ENCODE results near the gene ACBD6.

DNA sequence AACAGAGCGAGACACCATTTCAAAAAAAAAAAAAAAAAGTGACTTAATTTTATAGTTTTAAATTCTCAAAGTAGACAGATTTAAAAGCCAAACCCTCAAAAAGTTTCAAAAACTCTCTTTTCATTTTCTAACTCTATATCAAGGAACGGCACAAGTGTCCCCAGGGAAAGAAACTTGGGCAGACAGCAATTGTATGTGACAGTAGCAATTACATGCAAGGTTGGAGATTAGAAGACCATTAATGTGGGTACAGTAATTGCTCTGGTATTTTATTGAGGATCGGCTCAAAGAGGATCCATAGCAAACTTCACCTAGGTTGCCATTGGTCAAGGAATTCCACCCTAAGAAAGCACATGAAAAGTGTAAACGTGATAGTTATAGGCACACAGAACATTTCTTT is 46.2 kb downstream of the ACBD6 start:
- TF ChIP-seq, protein P1, sequence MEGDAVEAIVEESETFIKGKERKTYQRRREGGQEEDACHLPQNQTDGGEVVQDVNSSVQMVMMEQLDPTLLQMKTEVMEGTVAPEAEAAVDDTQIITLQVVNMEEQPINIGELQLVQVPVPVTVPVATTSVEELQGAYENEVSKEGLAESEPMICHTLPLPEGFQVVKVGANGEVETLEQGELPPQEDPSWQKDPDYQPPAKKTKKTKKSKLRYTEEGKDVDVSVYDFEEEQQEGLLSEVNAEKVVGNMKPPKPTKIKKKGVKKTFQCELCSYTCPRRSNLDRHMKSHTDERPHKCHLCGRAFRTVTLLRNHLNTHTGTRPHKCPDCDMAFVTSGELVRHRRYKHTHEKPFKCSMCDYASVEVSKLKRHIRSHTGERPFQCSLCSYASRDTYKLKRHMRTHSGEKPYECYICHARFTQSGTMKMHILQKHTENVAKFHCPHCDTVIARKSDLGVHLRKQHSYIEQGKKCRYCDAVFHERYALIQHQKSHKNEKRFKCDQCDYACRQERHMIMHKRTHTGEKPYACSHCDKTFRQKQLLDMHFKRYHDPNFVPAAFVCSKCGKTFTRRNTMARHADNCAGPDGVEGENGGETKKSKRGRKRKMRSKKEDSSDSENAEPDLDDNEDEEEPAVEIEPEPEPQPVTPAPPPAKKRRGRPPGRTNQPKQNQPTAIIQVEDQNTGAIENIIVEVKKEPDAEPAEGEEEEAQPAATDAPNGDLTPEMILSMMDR (conservative IDR thresholded peaks at IDR 0.05; ENCODE audit: low read depth in 2 of 2): no peak
- TF ChIP-seq EZH2 (IDR thresholded peaks at IDR 0.05; ENCODE audit: low read depth, unreplicated experiment): no peak
